OCI-LY3 (cell line): ENCODE data around the gene TEX14.

Experiments used
- H2AFZ ChIP-seq: fragments of 200-600, 300-600 bp; shearing (Covaris generic); 2 replicates; pipeline ENCODE4 v1.6.0; 2014; ENCODE audit warnings: antibody characterized with exemption, low read depth, low read length
- H3K27ac ChIP-seq: fragments of 200-600, 300-600 bp; sonication (generic); 2 replicates; pipeline ENCODE4 v1.5.1; 2014; ENCODE audit warnings: mild to moderate bottlenecking, low read length, moderate library complexity, mixed read lengths
- H3K27me3 ChIP-seq: fragments of 200-600, 300-600 bp; sonication (generic); 2 replicates; pipeline ENCODE4 v1.6.1; 2014; ENCODE audit warnings: low read depth, low read length, mixed read lengths
- H3K36me3 ChIP-seq: fragments of 200-600, 300-600 bp; sonication (generic); replicated peaks from 2 replicates; pipeline ENCODE3; 2014; ENCODE audit warnings: low read depth, low read length, mixed read lengths
- H3K4me1 ChIP-seq: fragments of 300-600, 200-600 bp; sonication (generic); 2 replicates; pipeline ENCODE4 v1.6.1; 2014; ENCODE audit warnings: low read length, mixed read lengths
- H3K4me2 ChIP-seq: fragments of 200-600, 300-600 bp; sonication (generic); 2 replicates; pipeline ENCODE4 v1.6.1; 2014; ENCODE audit warnings: low read length, mixed read lengths
- H3K4me3 ChIP-seq: fragments of 300-600, 200-600 bp; sonication (generic); 2 replicates; pipeline ENCODE4 v1.5.1; 2014; ENCODE audit warnings: antibody characterized with exemption, mild to moderate bottlenecking, low read length, moderate library complexity
- H3K79me2 ChIP-seq: fragments of 300-600, 200-600 bp; shearing (Covaris generic); 2 replicates; pipeline ENCODE4 v1.6.1; 2014; ENCODE audit warnings: mild to moderate bottlenecking, low read length, mixed read lengths
- H3K9ac ChIP-seq: fragments of 300-600, 200-600 bp; shearing (Covaris generic); 2 replicates; pipeline ENCODE4 v1.6.0; 2014; ENCODE audit warnings: mild to moderate bottlenecking, low read length, moderate library complexity
- H3K9me3 ChIP-seq: fragments of 200-600, 300-600 bp; shearing (Covaris generic); 2 replicates; pipeline ENCODE4 v1.6.1; 2014; ENCODE audit warnings: low read length, mixed read lengths; ENCODE audit not compliant: insufficient read depth
- H4K20me1 ChIP-seq: fragments of 200-600, 300-600 bp; sonication (generic); 2 replicates; pipeline ENCODE4 v1.6.1; 2016; ENCODE audit warnings: low read length, mixed read lengths; ENCODE audit not compliant: insufficient read depth
- CTCF ChIP-seq: fragments of 200-600, 300-600 bp; sonication (generic); IDR thresholded peaks from 2 replicates; pipeline ENCODE4 v1.5.1; 2014; ENCODE audit warnings: antibody characterized with exemption, low read length, low read depth
- EZH2phosphoT487 ChIP-seq: fragments of 200-600 bp; shearing (Covaris generic); IDR thresholded peaks from 2 replicates; pipeline ENCODE4 v1.6.1; 2018; ENCODE audit warnings: antibody characterized with exemption, mixed run types, low read depth

TEX14 gene

GRCh38 chr17:58516644-58517377 lies 175.0 kb downstream of the TEX14 start:
- H3K9ac ChIP-seq: peak overlapping the region; percentile 80
- H3K27me3 ChIP-seq: no peaks in the 10 kb centered on the region
- H3K4me2 ChIP-seq: peak overlapping the region; percentile 95
- peaks cover 39% of the 10 kb centered on the region for H3K4me1 ChIP-seq
- H4K20me1 ChIP-seq: peaks cover 11% of the 10 kb centered on the region
- peak overlapping the region; percentile 60 for H3K27ac ChIP-seq
- H3K36me3 ChIP-seq: peaks cover 18% of the 10 kb centered on the region
- H2AFZ ChIP-seq: no peak overlapping the region
- H3K4me3 ChIP-seq: peak overlapping the region; percentile 95
- H3K79me2 ChIP-seq: peaks cover 34% of the 10 kb centered on the region
- TF ChIP-seq EZH2phosphoT487: no peak
- no peak for TF ChIP-seq CTCF
- H3K9me3 ChIP-seq: no peaks in the 10 kb centered on the region

- Histone ChIP-seq H3K36me3 (peaks cover 33% of the 10 kb centered on the region), H3K27ac (no peak overlapping the region), H3K9me3 (no peaks in the 10 kb centered on the region), H3K9ac (no peak overlapping the region), H3K27me3 (no peaks in the 10 kb centered on the region), H3K79me2 (peaks cover 46% of the 10 kb centered on the region), H3K4me3 (no peak overlapping the region), H4K20me1 (peaks cover 11% of the 10 kb centered on the region), H3K4me1 (peaks cover 47% of the 10 kb centered on the region), H3K4me2 (peak overlapping the region; percentile 99; the same call in 1 of the 2 replicates), H2AFZ (no peak overlapping the region)
- TF ChIP-seq CTCF (no peak), EZH2phosphoT487 (no peak)
These were observed 176.6 kb downstream of the TEX14 start for GRCh38 chr17:58515286-58515685.

- TF ChIP-seq EZH2phosphoT487 (no peak), CTCF (no peak)
- no peak overlapping the region for H2AFZ ChIP-seq
- H3K27me3 ChIP-seq: no peaks in the 10 kb centered on the region
- peaks cover 38% of the 10 kb centered on the region for H3K36me3 ChIP-seq
- peaks cover 51% of the 10 kb centered on the region for H3K79me2 ChIP-seq
- H3K27ac ChIP-seq: no peak overlapping the region
- H4K20me1 ChIP-seq: peaks cover 11% of the 10 kb centered on the region
- peak overlapping the region; percentile 99 for H3K4me2 ChIP-seq
- peak overlapping the region; percentile 100 for H3K4me3 ChIP-seq
- H3K9ac ChIP-seq: peak overlapping the region; percentile 34; the same call in 1 of the 2 replicates
- no peaks in the 10 kb centered on the region for H3K9me3 ChIP-seq
- H3K4me1 ChIP-seq: peaks cover 47% of the 10 kb centered on the region
These were observed 177.1 kb downstream of the TEX14 start for GRCh38 chr17:58514770-58515157.

GRCh38 chr17:58513965-58514769 lies 177.7 kb downstream of the TEX14 start, which contains the start of gene MTMR4:
MTMR4 (minus strand) TSS chr17:58514638; CDS start chr17:58514407, 231 bp downstream.
- Histone ChIP-seq H3K27me3 (no peaks in the 10 kb centered on the region), H3K27ac (peak within 1 kb of the TSS; percentile 68), H3K79me2 (peaks cover 55% of the 10 kb centered on the region), H3K9me3 (no peaks in the 10 kb centered on the region), H3K4me2 (peak within 1 kb of the TSS; percentile 99), H4K20me1 (peaks cover 11% of the 10 kb centered on the region), H3K36me3 (peaks cover 42% of the 10 kb centered on the region), H3K4me1 (peaks cover 49% of the 10 kb centered on the region), H3K4me3 (peak within 1 kb of the TSS; percentile 100), H2AFZ (no peak within 1 kb of the TSS), H3K9ac (peak within 1 kb of the TSS; percentile 96)
- TF ChIP-seq CTCF (no peak), EZH2phosphoT487 (no peak)
